ENCODE measurements around the gene ZP4. TPM values are rescaled to one million over a fixed set of nuclear protein-coding genes. Genes with fewer than 3 reads are reported as not detected.

ZP4 gene
- 0.44 TPM for polyA plus RNA-seq (2013, experiment 1 of 4)
- 0.11 TPM for polyA plus RNA-seq (2013, experiment 2 of 4)
- polyA plus RNA-seq (2013, experiment 3 of 4), result 0.16 TPM
- 0.12 TPM for polyA plus RNA-seq (2013, experiment 4 of 4)

- Histone ChIP-seq H3K36me3 (ENCODE audit: control insufficient read depth, insufficient read depth, low read length) (no peaks in the 10 kb centered on the region), H3K9me3 (ENCODE audit: control insufficient read depth, low read length) (no peaks in the 10 kb centered on the region), H3K4me1 (ENCODE audit: control insufficient read depth, insufficient read depth, low read length) (peaks cover 6% of the 10 kb centered on the region), H3K4me3 (ENCODE audit: insufficient read depth, low read depth, low read length) (no peak within 1 kb of the TSS), H3K27me3 (ENCODE audit: control insufficient read depth, insufficient read depth, low read length, poor library complexity, severe bottlenecking) (no peaks in the 10 kb centered on the region), H3K27ac (ENCODE audit: insufficient read depth, low read depth, low read length, poor library complexity, severe bottlenecking) (no peak within 1 kb of the TSS)
- WGBS, 2 experiments, result 89 to 99% methylated on average over 2 of the region's 2 CpGs
Observed at GRCh38 chr1:237890822-237891221, at the start of gene ZP4. ZP4 (minus strand) TSS chr1:237890922; CDS start chr1:237890635, 287 bp downstream.

GRCh38 chr1:237938553-237938952, 47.8 kb upstream of the ZP4 start:
- no peak overlapping the region for H3K27ac ChIP-seq (ENCODE audit: insufficient read depth, low read depth, low read length, poor library complexity, severe bottlenecking)
- H3K27me3 ChIP-seq (ENCODE audit: control insufficient read depth, insufficient read depth, low read length, poor library complexity, severe bottlenecking), result no peaks in the 10 kb centered on the region
- no peaks in the 10 kb centered on the region for H3K9me3 ChIP-seq (ENCODE audit: control insufficient read depth, low read length)
- H3K4me3 ChIP-seq (ENCODE audit: insufficient read depth, low read depth, low read length), result no peak overlapping the region
- 89 to 92% methylated on average over 8 of the region's 8 CpGs for WGBS, 2 experiments
- no peaks in the 10 kb centered on the region for H3K4me1 ChIP-seq (ENCODE audit: control insufficient read depth, insufficient read depth, low read length)
- no peaks in the 10 kb centered on the region for H3K36me3 ChIP-seq (ENCODE audit: control insufficient read depth, insufficient read depth, low read length)

GRCh38 chr1:237938068-237938467, 47.3 kb upstream of the ZP4 start:
- Histone ChIP-seq H3K9me3 (ENCODE audit: control insufficient read depth, low read length) (no peaks in the 10 kb centered on the region), H3K27ac (ENCODE audit: insufficient read depth, low read depth, low read length, poor library complexity, severe bottlenecking) (no peak overlapping the region), H3K36me3 (ENCODE audit: control insufficient read depth, insufficient read depth, low read length) (no peaks in the 10 kb centered on the region), H3K4me3 (ENCODE audit: insufficient read depth, low read depth, low read length) (no peak overlapping the region), H3K4me1 (ENCODE audit: control insufficient read depth, insufficient read depth, low read length) (no peaks in the 10 kb centered on the region), H3K27me3 (ENCODE audit: control insufficient read depth, insufficient read depth, low read length, poor library complexity, severe bottlenecking) (no peaks in the 10 kb centered on the region)
- WGBS, 2 experiments, result 90 to 94% methylated on average over 5 of the region's 5 CpGs

GRCh38 chr1:237932816-237933215, 42.1 kb upstream of the ZP4 start:
- H3K4me1 ChIP-seq (ENCODE audit: control insufficient read depth, insufficient read depth, low read length), result no peaks in the 10 kb centered on the region
- H3K36me3 ChIP-seq (ENCODE audit: control insufficient read depth, insufficient read depth, low read length), result no peaks in the 10 kb centered on the region
- H3K27ac ChIP-seq (ENCODE audit: insufficient read depth, low read depth, low read length, poor library complexity, severe bottlenecking), result no peak overlapping the region
- H3K9me3 ChIP-seq (ENCODE audit: control insufficient read depth, low read length), result no peaks in the 10 kb centered on the region
- WGBS, 2 experiments, result 95 to 96% methylated on average over 3 of the region's 3 CpGs
- H3K4me3 ChIP-seq (ENCODE audit: insufficient read depth, low read depth, low read length), result no peak overlapping the region
- no peaks in the 10 kb centered on the region for H3K27me3 ChIP-seq (ENCODE audit: control insufficient read depth, insufficient read depth, low read length, poor library complexity, severe bottlenecking)

- Histone ChIP-seq H3K4me1 (ENCODE audit: control insufficient read depth, insufficient read depth, low read length) (no peaks in the 10 kb centered on the region), H3K4me3 (ENCODE audit: insufficient read depth, low read depth, low read length) (no peak overlapping the region), H3K9me3 (ENCODE audit: control insufficient read depth, low read length) (no peaks in the 10 kb centered on the region), H3K27me3 (ENCODE audit: control insufficient read depth, insufficient read depth, low read length, poor library complexity, severe bottlenecking) (no peaks in the 10 kb centered on the region), H3K27ac (ENCODE audit: insufficient read depth, low read depth, low read length, poor library complexity, severe bottlenecking) (no peak overlapping the region), H3K36me3 (ENCODE audit: control insufficient read depth, insufficient read depth, low read length) (no peaks in the 10 kb centered on the region)
- 94 to 100% methylated on average over 4 of the region's 4 CpGs for WGBS, 2 experiments
Observed at GRCh38 chr1:237931581-237931980, 40.9 kb upstream of the ZP4 start.

- no peak overlapping the region for H3K27ac ChIP-seq (ENCODE audit: insufficient read depth, low read depth, low read length, poor library complexity, severe bottlenecking)
- no peaks in the 10 kb centered on the region for H3K27me3 ChIP-seq (ENCODE audit: control insufficient read depth, insufficient read depth, low read length, poor library complexity, severe bottlenecking)
- no peaks in the 10 kb centered on the region for H3K36me3 ChIP-seq (ENCODE audit: control insufficient read depth, insufficient read depth, low read length)
- H3K9me3 ChIP-seq (ENCODE audit: control insufficient read depth, low read length), result no peaks in the 10 kb centered on the region
- H3K4me3 ChIP-seq (ENCODE audit: insufficient read depth, low read depth, low read length), result no peak overlapping the region
- 95 to 96% methylated on average over 15 of the region's 15 CpGs for WGBS, 2 experiments
- no peaks in the 10 kb centered on the region for H3K4me1 ChIP-seq (ENCODE audit: control insufficient read depth, insufficient read depth, low read length)
Observed at GRCh38 chr1:237927198-237927597, 36.5 kb upstream of the ZP4 start.

GRCh38 chr1:237921306-237921705, 30.6 kb upstream of the ZP4 start:
- Histone ChIP-seq H3K4me3 (ENCODE audit: insufficient read depth, low read depth, low read length) (no peak overlapping the region), H3K27me3 (ENCODE audit: control insufficient read depth, insufficient read depth, low read length, poor library complexity, severe bottlenecking) (no peaks in the 10 kb centered on the region), H3K9me3 (ENCODE audit: control insufficient read depth, low read length) (no peaks in the 10 kb centered on the region), H3K4me1 (ENCODE audit: control insufficient read depth, insufficient read depth, low read length) (no peaks in the 10 kb centered on the region), H3K36me3 (ENCODE audit: control insufficient read depth, insufficient read depth, low read length) (no peaks in the 10 kb centered on the region), H3K27ac (ENCODE audit: insufficient read depth, low read depth, low read length, poor library complexity, severe bottlenecking) (no peak overlapping the region)

- no peak overlapping the region for H3K27ac ChIP-seq (ENCODE audit: insufficient read depth, low read depth, low read length, poor library complexity, severe bottlenecking)
- H3K4me1 ChIP-seq (ENCODE audit: control insufficient read depth, insufficient read depth, low read length), result no peaks in the 10 kb centered on the region
- WGBS, 2 experiments, result 97 to 98% methylated on average over 2 of the region's 2 CpGs
- H3K4me3 ChIP-seq (ENCODE audit: insufficient read depth, low read depth, low read length), result no peak overlapping the region
- no peaks in the 10 kb centered on the region for H3K36me3 ChIP-seq (ENCODE audit: control insufficient read depth, insufficient read depth, low read length)
- H3K27me3 ChIP-seq (ENCODE audit: control insufficient read depth, insufficient read depth, low read length, poor library complexity, severe bottlenecking), result no peaks in the 10 kb centered on the region
- H3K9me3 ChIP-seq (ENCODE audit: control insufficient read depth, low read length), result no peaks in the 10 kb centered on the region
Observed at GRCh38 chr1:237913345-237913744, 22.6 kb upstream of the ZP4 start.

- Histone ChIP-seq H3K36me3 (ENCODE audit: control insufficient read depth, insufficient read depth, low read length) (no peaks in the 10 kb centered on the region), H3K4me1 (ENCODE audit: control insufficient read depth, insufficient read depth, low read length) (no peaks in the 10 kb centered on the region), H3K9me3 (ENCODE audit: control insufficient read depth, low read length) (no peaks in the 10 kb centered on the region), H3K27ac (ENCODE audit: insufficient read depth, low read depth, low read length, poor library complexity, severe bottlenecking) (no peak overlapping the region), H3K4me3 (ENCODE audit: insufficient read depth, low read depth, low read length) (no peak overlapping the region), H3K27me3 (ENCODE audit: control insufficient read depth, insufficient read depth, low read length, poor library complexity, severe bottlenecking) (no peaks in the 10 kb centered on the region)
Observed at GRCh38 chr1:237911911-237912310, 21.2 kb upstream of the ZP4 start.

- 94 to 95% methylated on average over 2 of the region's 2 CpGs for WGBS, 2 experiments
- no peaks in the 10 kb centered on the region for H3K4me1 ChIP-seq (ENCODE audit: control insufficient read depth, insufficient read depth, low read length)
- no peaks in the 10 kb centered on the region for H3K9me3 ChIP-seq (ENCODE audit: control insufficient read depth, low read length)
Observed at GRCh38 chr1:237910834-237911233, 20.1 kb upstream of the ZP4 start.

GRCh38 chr1:237903961-237904360, 13.2 kb upstream of the ZP4 start:
- Histone ChIP-seq H3K4me1 (ENCODE audit: control insufficient read depth, insufficient read depth, low read length) (no peaks in the 10 kb centered on the region), H3K4me3 (ENCODE audit: insufficient read depth, low read depth, low read length) (no peak overlapping the region), H3K27me3 (ENCODE audit: control insufficient read depth, insufficient read depth, low read length, poor library complexity, severe bottlenecking) (no peaks in the 10 kb centered on the region), H3K36me3 (ENCODE audit: control insufficient read depth, insufficient read depth, low read length) (no peaks in the 10 kb centered on the region), H3K9me3 (ENCODE audit: control insufficient read depth, low read length) (no peaks in the 10 kb centered on the region), H3K27ac (ENCODE audit: insufficient read depth, low read depth, low read length, poor library complexity, severe bottlenecking) (no peak overlapping the region)
- 96% methylated on average over 2 of the region's 2 CpGs for WGBS, 2 experiments

More at GRCh38 chr1:237910834-237911233, 20.1 kb upstream of the ZP4 start:
- no peak overlapping the region for H3K27ac ChIP-seq (ENCODE audit: insufficient read depth, low read depth, low read length, poor library complexity, severe bottlenecking)
- no peaks in the 10 kb centered on the region for H3K36me3 ChIP-seq (ENCODE audit: control insufficient read depth, insufficient read depth, low read length)
- H3K27me3 ChIP-seq (ENCODE audit: control insufficient read depth, insufficient read depth, low read length, poor library complexity, severe bottlenecking), result no peaks in the 10 kb centered on the region
- no peak overlapping the region for H3K4me3 ChIP-seq (ENCODE audit: insufficient read depth, low read depth, low read length)
